ENCODE results near the gene FECH.

Gene FECH

GRCh38 chr18:57505231-57505630 lies 81.3 kb downstream of the FECH start:
- CTCF ChIA-PET = no interaction called here
- DNase-seq (ENCODE audit: extremely low spot score) = no peak

GRCh38 chr18:57502624-57503023 lies 83.9 kb downstream of the FECH start:
- TF ChIP-seq CTCF (IDR thresholded peaks at IDR 0.05; ENCODE audit: control extremely low read depth, extremely low read depth, low read depth, missing control alignments) = no peak
- no peak for DNase-seq (ENCODE audit: extremely low spot score)
- ChIA-PET POLR2A (no interaction called here), CTCF (no interaction called here)

More at GRCh38 chr18:57505231-57505630, 81.3 kb downstream of the FECH start:
- TF ChIP-seq CTCF (IDR thresholded peaks at IDR 0.05; ENCODE audit: control extremely low read depth, extremely low read depth, low read depth, missing control alignments) = no peak
- POLR2A ChIA-PET = no interaction called here

- ChIA-PET CTCF (no interaction called here), POLR2A (no interaction called here)
- no peak for DNase-seq (ENCODE audit: extremely low spot score)
- TF ChIP-seq CTCF (IDR thresholded peaks at IDR 0.05; ENCODE audit: control extremely low read depth, extremely low read depth, low read depth, missing control alignments) = no peak
Measured at GRCh38 chr18:57498682-57499256, 87.7 kb downstream of the FECH start.

Data from GM10248 (cell line).